HepG2 (cell line): Measurements from ENCODE around the gene IRF4. TPM values are rescaled to one million over a fixed set of nuclear protein-coding genes. Genes with fewer than 3 reads are reported as not detected.

Source experiments
- ATAC-seq: fragments of 200-7000 bp; cut with Tn5 transposase; 3 replicates; pipeline ENCODE4 v1.9.1; 2020; ENCODE audit warnings: mild to moderate bottlenecking, moderate library complexity
- BruUV-seq: library from RNA; stranded (reverse); fragments of 400-500 nt; replicated peaks from 2 replicates; lab custom pipeline; 2021; lab: Mats Ljungman, UMichigan
- CTCF ChIA-PET: fragments of 300-600 bp; formaldehyde crosslinking; extraction: SDS; loops from one replicate; lab custom pipeline; 2021; ENCODE audit warnings: low total read pairs, inconsistent platforms, low intra/inter-chr PET ratio; lab: Yijun Ruan, JAX
- POLR2A ChIA-PET: fragments of 350-600 bp; sonication (Branson Sonifier 250); formaldehyde crosslinking; loops from one replicate; lab custom pipeline; 2020; ENCODE audit warnings: antibody characterized with exemption, inconsistent platforms; lab: Yijun Ruan, JAX
- DNase-seq: peaks from one replicate; pipeline ENCODE4 v3.0.0-alpha.2; 2015; ENCODE audit warnings: low spot score
- FAIRE-seq: peaks from 3 replicates; lab custom pipeline; 2011; peaks lifted over from hg19 to GRCh38; lab: Jason Lieb, UNC
- H2AFZ ChIP-seq: one replicate; pipeline ENCODE4 v1.6.1; 2011; ENCODE audit warnings: low read length, inconsistent platforms
- H3K27ac ChIP-seq: fragments of 300-600 bp; 3 replicates; pipeline ENCODE4 v1.8.0; 2011; ENCODE audit warnings: mixed run types, mild to moderate bottlenecking, mixed read lengths, low read length, inconsistent platforms; ENCODE audit not compliant: insufficient read depth; ENCODE audit errors: extremely low read length
- H3K27me3 ChIP-seq, 2 experiments: fragments of 200-600 bp in 1 of 2; 2 replicates in 1 of 2; 3 replicates in 1 of 2; pipeline versions ENCODE4 v1.6.0 to v1.8.0; 2011; ENCODE audit warnings: low read length in 2 of 2, mild to moderate bottlenecking in 2 of 2, moderate library complexity in 2 of 2, inconsistent platforms in 1 of 2; ENCODE audit not compliant: insufficient read depth in 2 of 2, control insufficient read depth in 1 of 2
- H3K36me3 ChIP-seq, 2 experiments: fragments of 200-600 bp in 1 of 2; replicated peaks in 1 of 2; 2 replicates in 1 of 2; 3 replicates in 1 of 2; pipeline versions ENCODE4 v1.5.1 to v1.8.0; 2011; ENCODE audit warnings: low read length in 2 of 2, inconsistent platforms in 1 of 2; ENCODE audit not compliant: insufficient read depth in 2 of 2, control insufficient read depth in 1 of 2
- H3K4me1 ChIP-seq: 2 replicates; pipeline ENCODE4 v1.5.1; 2012; ENCODE audit warnings: low read length, inconsistent platforms; ENCODE audit not compliant: insufficient read depth
- H3K4me2 ChIP-seq: 2 replicates; pipeline ENCODE4 v1.6.0; 2011; ENCODE audit warnings: low read depth, low read length, inconsistent platforms
- H3K4me3 ChIP-seq, 3 experiments: fragments of 200-600 bp in 1 of 3; sonication (generic), shearing (Covaris generic) in 1 of 3; replicated peaks in 1 of 3; 2 replicates each; pipeline ENCODE4 v1.5.1; 2011 to 2016; ENCODE audit warnings: low read length in 3 of 3, inconsistent platforms in 2 of 3, low read depth in 2 of 3, mild to moderate bottlenecking in 2 of 3, control low read depth in 1 of 3, mixed read lengths in 1 of 3; ENCODE audit not compliant: insufficient read depth in 1 of 3
- H3K79me2 ChIP-seq: one replicate; pipeline ENCODE4 v1.6.1; 2011; ENCODE audit warnings: low read length, inconsistent platforms; ENCODE audit not compliant: insufficient read depth
- H3K9ac ChIP-seq: 2 replicates; pipeline ENCODE4 v1.6.0; 2011; ENCODE audit warnings: mild to moderate bottlenecking, low read depth, low read length, inconsistent platforms; ENCODE audit not compliant: insufficient read depth
- H3K9me3 ChIP-seq: 2 replicates; pipeline ENCODE4 v1.5.1; 2012; ENCODE audit warnings: mild to moderate bottlenecking, low read length
- H4K20me1 ChIP-seq: 2 replicates; pipeline ENCODE4 v1.6.0; 2011; ENCODE audit warnings: inconsistent platforms, mild to moderate bottlenecking, low read length, moderate library complexity; ENCODE audit not compliant: insufficient read depth
- AHDC1 ChIP-seq: sonication (generic); formaldehyde crosslinking; IDR thresholded peaks from 2 replicates; pipeline ENCODE4 v1.5.1; 2020; ENCODE audit warnings: mild to moderate bottlenecking, missing genetic modification reagents, borderline replicate concordance
- CTCF ChIP-seq: sonication (generic); formaldehyde crosslinking; IDR thresholded peaks from 2 replicates; pipeline ENCODE4 v1.5.0; 2020; ENCODE audit warnings: mild to moderate bottlenecking, missing genetic modification reagents, moderate library complexity
- ETV5 ChIP-seq: IDR thresholded peaks from 2 replicates; pipeline ENCODE4 v1.6.1; 2018; ENCODE audit warnings: missing biosample characterization, missing genetic modification reagents, inconsistent platforms, borderline replicate concordance
- ZNF10 ChIP-seq: sonication (generic); formaldehyde crosslinking; IDR thresholded peaks from 2 replicates; pipeline ENCODE4 v1.4.0; 2020; ENCODE audit warnings: mild to moderate bottlenecking, low read depth, missing genetic modification reagents, borderline replicate concordance
- ZNF891 ChIP-seq: sonication (generic); formaldehyde crosslinking; IDR thresholded peaks from 2 replicates; pipeline ENCODE4 v1.5.0; 2020; ENCODE audit warnings: mild to moderate bottlenecking, missing genetic modification reagents
- WGBS: methylation state at CpG from one replicate; pipeline ENCODE4 v1.1.6; 2017; ENCODE audit warnings: low lambda C conversion rate; 5-methylcytosine and 5-hydroxymethylcytosine counted together
- in situ Hi-C: cut with HindIII; loops from 2 replicates; pipeline ENCODE4 v1.10.0; 2017; ENCODE audit warnings: low pct_unique_long_range_greater_than_20kb; ENCODE audit not compliant: extremely low pct_ligation_motif_present
- intact Hi-C: fragments of 100-400 bp; cut with micrococcal nuclease; formaldehyde crosslinking; loops from one replicate; pipeline ENCODE4 v1.10.0; 2022; ENCODE audit not compliant: unreplicated experiment
- polyA plus RNA-seq, 8 experiments: library from polyadenylated mRNA; depleted of rRNA in 3 of 8; stranded (reverse) in 7 of 8; unstranded in 1 of 8; fragments of >200 nt; fragmentation: Illumina TruSeq in 4 of 8; extraction: Trizol in 4 of 8; gene quantifications; 2 replicates each; pipeline versions ENCODE4 v1.2.1 to v1.2.3, GENCODE V29; 2011 to 2016; ENCODE audit warnings: low read depth in 4 of 8, missing spikeins in 1 of 8, mixed read lengths in 1 of 8; ENCODE audit not compliant: insufficient read depth in 1 of 8
- total RNA-seq, 5 experiments: library from RNA; depleted of rRNA; stranded (reverse); fragments of >200 nt; fragmentation: Illumina TruSeq; extraction: Trizol; gene quantifications; 2 replicates each; pipeline ENCODE4 v1.2.3, GENCODE V29; 2016; ENCODE audit warnings: low read depth in 1 of 5

Gene IRF4
- total and polyA plus RNA-seq, 2 of the 13 experiments (the other 11 are each of a cell fraction or from before 2014, with no cell fraction given) = 0.07 to 0.09 TPM

- ATAC-seq (no peak; the same call in 2 of the 3 replicates), FAIRE-seq (no peak)
- Histone ChIP-seq H3K27me3 (peaks cover 0 to 4% of the 10 kb centered on the region in 2 experiments; a peak in 2 of 5 replicates), H2AFZ (no peak overlapping the region), H3K27ac (no peak overlapping the region), H3K4me1 (no peaks in the 10 kb centered on the region), H3K4me2 (no peak overlapping the region), H3K4me3 (no peak overlapping the region), H3K9me3 (no peaks in the 10 kb centered on the region)
- POLR2A ChIA-PET = no interaction called here
- CTCF ChIA-PET = no interaction called here
- intact Hi-C loops = no loop called here
- in situ Hi-C loops = no loop called here
- BruUV-seq = no TSS peak
- 0 out of 2 replicates have a peak, but pooled peaks have one; percentile 31 for TF ChIP-seq ZNF891 (CRISPR knock-in tag)
- 0 out of 2 replicates have a peak, but pooled peaks have one; percentile 62 for TF ChIP-seq ZNF10 (CRISPR knock-in tag)
- TF ChIP-seq CTCF (CRISPR knock-in tag) = 0 out of 2 replicates have a peak, but pooled peaks have one; percentile 9
- TF ChIP-seq ETV5 = no peak
- TF ChIP-seq AHDC1 (CRISPR knock-in tag) = no peak
- TF ChIP-seq, all 625 proteins: peak for 3
- Histone ChIP-seq H3K79me2 (no peaks in the 10 kb centered on the region), H4K20me1 (no peaks in the 10 kb centered on the region), H3K9ac (no peak overlapping the region), H3K36me3 (peaks cover 0 to 1% of the 10 kb centered on the region in 2 experiments; a peak in 2 of 5 replicates)
- no peak for DNase-seq
- WGBS = 72% methylated on average over 4 of the region's 4 CpGs
These were observed 39.7 kb upstream of the IRF4 start for GRCh38 chr6:351867-352289.
